ENCODE measurements around the gene FRMD4B.

FRMD4B gene

DNA sequence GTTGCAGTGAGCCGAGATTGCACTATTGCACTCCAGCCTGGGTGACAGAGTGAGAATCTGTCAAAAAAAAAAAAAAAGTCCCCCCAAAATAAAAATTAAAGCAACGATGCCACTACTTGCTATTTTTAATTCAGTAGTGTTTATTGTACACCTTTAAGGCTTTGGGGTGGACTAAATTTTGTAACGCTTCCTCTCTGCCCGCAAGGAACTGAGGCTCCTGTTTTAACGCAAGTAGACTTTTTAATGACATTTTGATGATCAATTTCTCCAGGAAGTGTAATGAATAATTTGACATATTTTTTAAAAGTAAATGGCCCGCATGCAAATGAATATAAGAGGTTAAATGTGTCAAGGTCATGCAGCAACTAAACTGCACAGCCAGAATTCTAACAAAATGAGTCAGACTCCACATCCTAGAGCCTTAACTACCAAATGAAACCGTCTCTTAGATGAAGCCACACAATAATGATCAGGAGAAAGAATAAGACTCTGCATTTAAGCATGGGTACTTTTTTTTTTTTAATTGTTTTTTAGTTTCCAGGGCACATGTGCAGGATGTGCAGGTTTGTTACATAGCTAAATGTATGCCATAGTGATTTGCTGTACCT lies 166.7 kb downstream of the FRMD4B start:
- Mint-ChIP-seq H3K4me1 (no peaks in the 10 kb centered on the region), H3K4me3 (no peak overlapping the region), H3K27ac (no peak overlapping the region), H3K36me3 (ENCODE audit: low read depth) (peaks cover 72% of the 10 kb centered on the region), H3K27me3 (ENCODE audit: low read depth) (no peaks in the 10 kb centered on the region), H3K9me3 (no peaks in the 10 kb centered on the region)
- TF ChIP-seq, protein P1, sequence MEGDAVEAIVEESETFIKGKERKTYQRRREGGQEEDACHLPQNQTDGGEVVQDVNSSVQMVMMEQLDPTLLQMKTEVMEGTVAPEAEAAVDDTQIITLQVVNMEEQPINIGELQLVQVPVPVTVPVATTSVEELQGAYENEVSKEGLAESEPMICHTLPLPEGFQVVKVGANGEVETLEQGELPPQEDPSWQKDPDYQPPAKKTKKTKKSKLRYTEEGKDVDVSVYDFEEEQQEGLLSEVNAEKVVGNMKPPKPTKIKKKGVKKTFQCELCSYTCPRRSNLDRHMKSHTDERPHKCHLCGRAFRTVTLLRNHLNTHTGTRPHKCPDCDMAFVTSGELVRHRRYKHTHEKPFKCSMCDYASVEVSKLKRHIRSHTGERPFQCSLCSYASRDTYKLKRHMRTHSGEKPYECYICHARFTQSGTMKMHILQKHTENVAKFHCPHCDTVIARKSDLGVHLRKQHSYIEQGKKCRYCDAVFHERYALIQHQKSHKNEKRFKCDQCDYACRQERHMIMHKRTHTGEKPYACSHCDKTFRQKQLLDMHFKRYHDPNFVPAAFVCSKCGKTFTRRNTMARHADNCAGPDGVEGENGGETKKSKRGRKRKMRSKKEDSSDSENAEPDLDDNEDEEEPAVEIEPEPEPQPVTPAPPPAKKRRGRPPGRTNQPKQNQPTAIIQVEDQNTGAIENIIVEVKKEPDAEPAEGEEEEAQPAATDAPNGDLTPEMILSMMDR (IDR thresholded peaks at IDR 0.05; ENCODE audit: unreplicated experiment in 3 of 3) = no peak

- no peaks in the 10 kb centered on the region for H3K9me3 Mint-ChIP-seq
- H3K4me3 Mint-ChIP-seq = no peak overlapping the region
- no peaks in the 10 kb centered on the region for H3K27me3 Mint-ChIP-seq (ENCODE audit: low read depth)
- no peaks in the 10 kb centered on the region for H3K4me1 Mint-ChIP-seq
- peaks cover 73% of the 10 kb centered on the region for H3K36me3 Mint-ChIP-seq (ENCODE audit: low read depth)
- no peak overlapping the region for H3K27ac Mint-ChIP-seq
- TF ChIP-seq, protein P1 (IDR thresholded peaks at IDR 0.05; ENCODE audit: unreplicated experiment in 3 of 3) = no peak
Measured at GRCh38 chr3:69218079-69218478, 167.8 kb downstream of the FRMD4B start.

DNA sequence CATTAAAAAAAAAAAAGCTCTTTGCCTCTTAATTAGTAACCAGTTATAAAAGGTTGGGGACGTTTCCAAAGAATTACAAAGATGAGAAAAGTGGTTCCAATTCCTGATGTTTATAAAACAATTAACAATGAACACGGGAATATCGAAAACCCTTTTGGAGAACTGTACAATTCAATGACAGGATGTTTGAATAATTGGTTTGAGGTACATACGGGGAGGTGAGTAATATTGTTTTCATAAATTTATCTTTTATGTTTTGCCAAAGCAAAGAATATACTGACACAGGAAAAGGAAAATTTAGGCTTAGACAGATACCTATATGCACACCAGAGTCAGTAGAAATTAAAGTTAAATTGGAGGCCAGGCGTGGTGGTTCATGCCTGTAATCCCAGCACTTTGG lies 168.9 kb downstream of the FRMD4B start:
- Mint-ChIP-seq H3K9me3 (no peaks in the 10 kb centered on the region), H3K27me3 (ENCODE audit: low read depth) (no peaks in the 10 kb centered on the region), H3K4me1 (peaks cover 5% of the 10 kb centered on the region), H3K36me3 (ENCODE audit: low read depth) (peaks cover 74% of the 10 kb centered on the region), H3K4me3 (no peak overlapping the region), H3K27ac (peak overlapping the region in 2 of 3 experiments; percentile 7 to 17)
- TF ChIP-seq, protein P1 (IDR thresholded peaks at IDR 0.05; ENCODE audit: unreplicated experiment in 3 of 3) = no peak

DNA sequence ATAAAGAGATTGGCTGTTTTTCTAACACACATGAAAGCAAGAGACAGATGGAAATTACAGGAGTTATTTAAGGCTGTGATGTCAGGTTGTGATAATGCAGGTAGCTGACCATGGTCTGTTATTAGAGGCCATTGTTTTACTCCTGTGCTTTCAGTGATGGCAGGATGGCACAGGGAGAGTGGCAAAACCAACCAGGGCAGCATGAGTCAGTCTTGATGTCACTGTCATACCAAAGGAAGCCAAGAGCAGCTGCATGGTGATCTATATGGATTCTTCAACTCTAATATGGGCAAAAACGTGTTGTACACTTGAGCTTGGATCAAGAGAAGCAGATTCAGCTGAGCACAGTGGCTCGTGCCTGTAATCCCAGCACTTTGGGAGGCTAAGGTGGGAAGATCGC lies 171.6 kb downstream of the FRMD4B start:
- TF ChIP-seq, protein P1 (IDR thresholded peaks at IDR 0.05; ENCODE audit: unreplicated experiment in 3 of 3) = no peak
- H3K4me3 Mint-ChIP-seq = no peak overlapping the region
- H3K36me3 Mint-ChIP-seq (ENCODE audit: low read depth) = peaks cover 67% of the 10 kb centered on the region
- H3K9me3 Mint-ChIP-seq = no peaks in the 10 kb centered on the region
- peaks cover 20% of the 10 kb centered on the region for H3K4me1 Mint-ChIP-seq
- no peaks in the 10 kb centered on the region for H3K27me3 Mint-ChIP-seq (ENCODE audit: low read depth)
- H3K27ac Mint-ChIP-seq = no peak overlapping the region

GRCh38 chr3:69212411-69213160 lies 173.3 kb downstream of the FRMD4B start:
- TF ChIP-seq, protein P1 (IDR thresholded peaks at IDR 0.05; ENCODE audit: unreplicated experiment in 3 of 3) = no peak
- Mint-ChIP-seq H3K27me3 (ENCODE audit: low read depth) (no peaks in the 10 kb centered on the region), H3K36me3 (ENCODE audit: low read depth) (peaks cover 66% of the 10 kb centered on the region), H3K9me3 (no peaks in the 10 kb centered on the region), H3K27ac (peak overlapping the region; percentile 51 to 72 (median 57)), H3K4me1 (peaks cover 20% of the 10 kb centered on the region), H3K4me3 (no peak overlapping the region)
